Breast epithelium (tissue), 4 donors: ENCODE data around the gene ATP6AP1. TPM values are rescaled to one million over a fixed set of nuclear protein-coding genes. Genes with fewer than 3 reads are reported as not detected.

Source experiments
- DNase-seq, 2 donors: peaks; one replicate each; pipeline ENCODE4 v3.0.0-alpha.2; 2019; ENCODE audit warnings: low spot score in 2 of 2
- H3K27ac ChIP-seq, 2 donors: fragments of 200-600 bp; sonication (generic) in 1 of 2; one replicate each; pipeline ENCODE4 v1.5.1; 2016 to 2019; ENCODE audit warnings: mild to moderate bottlenecking in 1 of 2
- H3K27me3 ChIP-seq, 2 donors: fragments of 200-600 bp; sonication (generic) in 1 of 2; one replicate each; pipeline versions ENCODE4 v1.5.1 to v1.6.0; 2017 to 2019; ENCODE audit warnings: control low read depth in 1 of 2, mild to moderate bottlenecking in 1 of 2
- H3K36me3 ChIP-seq: fragments of 200-600 bp; one replicate; pipeline ENCODE4 v1.5.1; 2019
- H3K4me1 ChIP-seq, 2 donors: fragments of 200-600 bp; sonication (generic); one replicate each; pipeline ENCODE4 v1.5.1; 2016 to 2019; ENCODE audit warnings: control low read depth in 1 of 2
- H3K4me3 ChIP-seq, 3 donors: fragments of 200-600 bp; sonication (generic); 1 replicate in 2 of 3; 2 replicates in 1 of 3; pipeline ENCODE4 v1.5.1; 2016 to 2019; ENCODE audit warnings: mild to moderate bottlenecking in 3 of 3, moderate library complexity in 2 of 3
- H3K9me3 ChIP-seq, 2 donors: fragments of 200-600 bp; sonication (generic) in 1 of 2; one replicate each; pipeline ENCODE4 v1.5.1; 2016 to 2019; ENCODE audit warnings: control low read depth in 1 of 2
- CTCF ChIP-seq, 3 donors: fragments of 450-650 bp; IDR thresholded peaks; one replicate each; pipeline ENCODE4 v1.5.1; 2016 to 2017; ENCODE audit warnings: antibody characterized with exemption in 3 of 3, mild to moderate bottlenecking in 3 of 3, moderate library complexity in 3 of 3
- POLR2A ChIP-seq: fragments of 450-650 bp; IDR thresholded peaks from one replicate; pipeline ENCODE4 v1.6.1; 2016; ENCODE audit warnings: antibody characterized with exemption, mild to moderate bottlenecking, moderate library complexity
- POLR2AphosphoS5 ChIP-seq, 3 donors: sonication (generic); formaldehyde crosslinking; IDR thresholded peaks; one replicate each; pipeline ENCODE4 v1.6.1; 2017; ENCODE audit warnings: antibody characterized with exemption in 3 of 3
- intact Hi-C: fragments of 100-400 bp; cut with DNase I; formaldehyde crosslinking; loops from one replicate; pipeline ENCODE4 v1.15.1; 2023; ENCODE audit warnings: low total_unique reads
- total RNA-seq, 3 donors: library from RNA; depleted of rRNA; stranded (reverse); fragments of >200 nt; gene quantifications; one replicate each; pipeline ENCODE4 v1.1.0, GENCODE V29; 2016

Gene ATP6AP1
- total RNA-seq, 3 donors from 2014 or later = 31.5 to 57.1 (median 34.8) TPM

- TF ChIP-seq POLR2A (no peak), CTCF (IDR thresholded peaks at IDR 0.05) (no peak), POLR2AphosphoS5 (IDR thresholded peaks at IDR 0.05) (no peak)
- H3K27ac ChIP-seq = no peak overlapping the region
- H3K36me3 ChIP-seq = no peaks in the 10 kb centered on the region
- H3K27me3 ChIP-seq = peaks cover 0 to 39% of the 10 kb centered on the region in 2 donors
- H3K4me1 ChIP-seq = no peaks in the 10 kb centered on the region
- DNase-seq = no peak
- no peak overlapping the region for H3K4me3 ChIP-seq
- H3K9me3 ChIP-seq = no peaks in the 10 kb centered on the region
- intact Hi-C loops = no loop called here
Observed at GRCh38 chrX:154435171-154435733, 6.8 kb downstream of the ATP6AP1 start.

GRCh38 chrX:154436374-154436982 is 8.0 kb downstream of the ATP6AP1 start:
- DNase-seq = no peak
- intact Hi-C loops = loop anchor here (1.0 kb wide), 1 partner anchor 17 kb away; no protein-coding TSS in a partner anchor
- H3K27me3 ChIP-seq = peaks cover 0 to 49% of the 10 kb centered on the region in 2 donors
- peak overlapping the region; percentile 63 to 89 (median 70) for H3K4me3 ChIP-seq
- no peaks in the 10 kb centered on the region for H3K9me3 ChIP-seq
- H3K36me3 ChIP-seq = no peaks in the 10 kb centered on the region
- TF ChIP-seq POLR2AphosphoS5 (IDR thresholded peaks at IDR 0.05) = no peak
- no peak for TF ChIP-seq CTCF (IDR thresholded peaks at IDR 0.05)
- no peak for TF ChIP-seq POLR2A
- no peaks in the 10 kb centered on the region for H3K4me1 ChIP-seq
- H3K27ac ChIP-seq = peak overlapping the region; percentile 84 to 96

GRCh38 chrX:154436983-154437752 is 8.7 kb downstream of the ATP6AP1 start, which contains the start of gene GDI1:
TSS of gene GDI1 (plus strand) at chrX:154437154. CDS start at chrX:154437255, 101 bp downstream.
- Histone ChIP-seq H3K27me3 (peaks cover 0 to 50% of the 10 kb centered on the region in 2 donors), H3K27ac (peak within 1 kb of the TSS; percentile 84 to 96), H3K36me3 (no peaks in the 10 kb centered on the region), H3K4me3 (peak within 1 kb of the TSS; percentile 63 to 89 (median 70)), H3K4me1 (no peaks in the 10 kb centered on the region), H3K9me3 (no peaks in the 10 kb centered on the region)
- no peak for DNase-seq
- intact Hi-C loops = loop anchor here (1.0 kb wide), 1 partner anchor 16 kb away; no protein-coding TSS in a partner anchor
- TF ChIP-seq POLR2AphosphoS5 (IDR thresholded peaks at IDR 0.05) = peak in 2 of 3 donors; percentile 30 to 61
- TF ChIP-seq CTCF (IDR thresholded peaks at IDR 0.05) = no peak

GRCh38 chrX:154437971-154438893 is 9.8 kb downstream of the ATP6AP1 start:
- H3K4me1 ChIP-seq = no peaks in the 10 kb centered on the region
- peak overlapping the region; percentile 63 to 89 (median 70) for H3K4me3 ChIP-seq
- no peaks in the 10 kb centered on the region for H3K9me3 ChIP-seq
- no peak for DNase-seq
- H3K27ac ChIP-seq = peak overlapping the region in 1 of 2 donors; percentile 96
- peaks cover 0 to 51% of the 10 kb centered on the region in 2 donors for H3K27me3 ChIP-seq
- intact Hi-C loops = no loop called here
- TF ChIP-seq POLR2AphosphoS5 (IDR thresholded peaks at IDR 0.05) = no peak
- no peaks in the 10 kb centered on the region for H3K36me3 ChIP-seq

GRCh38 chrX:154439841-154440240 is 11.4 kb downstream of the ATP6AP1 start:
- H3K36me3 ChIP-seq = no peaks in the 10 kb centered on the region
- intact Hi-C loops = no loop called here

More at GRCh38 chrX:154439841-154440240, 11.4 kb downstream of the ATP6AP1 start:
- no peak for DNase-seq
- Histone ChIP-seq H3K27me3 (peaks cover 0 to 40% of the 10 kb centered on the region in 2 donors), H3K9me3 (no peaks in the 10 kb centered on the region), H3K4me3 (no peak overlapping the region), H3K27ac (no peak overlapping the region), H3K4me1 (no peaks in the 10 kb centered on the region)
- TF ChIP-seq CTCF (IDR thresholded peaks at IDR 0.05) = no peak
- TF ChIP-seq POLR2A = no peak
- TF ChIP-seq POLR2AphosphoS5 (IDR thresholded peaks at IDR 0.05) = no peak
